K562 (cell line): ENCODE data around the gene AP3M1. TPM values are rescaled to one million over a fixed set of nuclear protein-coding genes. Genes with fewer than 3 reads are reported as not detected.

ENCODE experiments used
- FOXP4 ChIP-seq: sonication (generic); formaldehyde crosslinking; IDR thresholded peaks from 2 replicates; pipeline ENCODE4 v1.8.0; 2022; ENCODE audit warnings: mild to moderate bottlenecking, missing genetic modification reagents, borderline replicate concordance
- KLF1 ChIP-seq: fragments of 450-650 bp; IDR thresholded peaks from 2 replicates; pipeline ENCODE4 v1.6.1; 2016; ENCODE audit warnings: missing genetic modification characterization, missing compliant biosample characterization
- LCOR ChIP-seq: sonication (generic); formaldehyde crosslinking; IDR thresholded peaks from 2 replicates; pipeline ENCODE4 v1.8.0; 2022; ENCODE audit warnings: mild to moderate bottlenecking, missing genetic modification reagents
- NKRF ChIP-seq: fragments of 450-650 bp; IDR thresholded peaks from 2 replicates; pipeline ENCODE4 v1.6.1; 2016; ENCODE audit warnings: borderline replicate concordance
- NR4A1 ChIP-seq, 2 experiments: fragments of 250-450 bp in 1 of 2; fragments of 450-650 bp in 1 of 2; sonication (Bioruptor Pico) in 1 of 2; IDR thresholded peaks; 2 replicates each; pipeline versions ENCODE4 v1.4.0 to v1.6.1; 2016 to 2020; ENCODE audit warnings: mild to moderate bottlenecking in 2 of 2, missing compliant biosample characterization in 1 of 2, missing genetic modification characterization in 1 of 2, moderate library complexity in 1 of 2
- OTX1 ChIP-seq: fragments of 450-650 bp; formaldehyde crosslinking; IDR thresholded peaks from 2 replicates; pipeline ENCODE4 v1.4.0; 2022; ENCODE audit warnings: mild to moderate bottlenecking
- SMARCE1 ChIP-seq: fragments of 450-650 bp; IDR thresholded peaks from 2 replicates; pipeline ENCODE4 v1.7.1; 2016; ENCODE audit warnings: mild to moderate bottlenecking
- ZNF23 ChIP-seq: fragments of 250-450 bp; sonication (Bioruptor Pico); IDR thresholded peaks from 2 replicates; pipeline ENCODE4 v1.4.0; 2020; ENCODE audit warnings: mild to moderate bottlenecking
- ZNF24 ChIP-seq: fragments of 450-650 bp; IDR thresholded peaks from 2 replicates; pipeline ENCODE4 v1.6.1; 2016
- ZNF41 ChIP-seq: fragments of 250-450 bp; sonication (Bioruptor Pico); conservative IDR thresholded peaks from 2 replicates; pipeline ENCODE4 v1.4.0; 2020; ENCODE audit warnings: mild to moderate bottlenecking
- ZZZ3 ChIP-seq: fragments of 450-650 bp; IDR thresholded peaks from 2 replicates; pipeline ENCODE4 v1.6.1; 2016; ENCODE audit warnings: antibody characterized with exemption, mild to moderate bottlenecking, moderate library complexity
- polyA plus RNA-seq, 8 experiments: library from polyadenylated mRNA; depleted of rRNA in 4 of 8; stranded (reverse) in 5 of 8; unstranded in 3 of 8; fragments of >200 nt; fragmentation: Nextera tagmentation in 2 of 8; fragmentation: Illumina TruSeq in 1 of 8; extraction: Ambion mirVana in 2 of 8; extraction: Trizol in 1 of 8; gene quantifications; 2 replicates each; pipeline versions ENCODE4 v1.2.1 to v1.2.3, GENCODE V29; 2011 to 2014; ENCODE audit warnings: inconsistent platforms in 1 of 8, missing spikeins in 1 of 8
- total RNA-seq, 7 experiments: library from RNA; depleted of rRNA in 6 of 7; stranded (reverse); fragments of >200 nt in 6 of 7; fragmentation: Illumina TruSeq in 2 of 7; extraction: Trizol in 2 of 7; gene quantifications; 2 replicates each; pipeline versions ENCODE4 v1.2.1 to v1.2.3, GENCODE V29; 2011 to 2021; ENCODE audit warnings: low replicate concordance in 1 of 7
- TF ChIP-seq, protein P1 (sequence below): sonication (generic); formaldehyde crosslinking; IDR thresholded peaks from 2 replicates; pipeline ENCODE4 v1.9.0; 2022; ENCODE audit warnings: mild to moderate bottlenecking, missing genetic modification reagents
- TF ChIP-seq, protein P2 (sequence below): fragments of 450-650 bp; IDR thresholded peaks from 2 replicates; pipeline ENCODE4 v1.6.1; 2016; ENCODE audit warnings: missing biosample characterization, missing genetic modification characterization
- TF ChIP-seq, protein P3 (sequence below): sonication (generic); formaldehyde crosslinking; IDR thresholded peaks from 2 replicates; pipeline ENCODE4 v1.8.1; 2023; ENCODE audit warnings: mild to moderate bottlenecking, missing genetic modification reagents
- TF ChIP-seq, protein P4 (sequence below): IDR thresholded peaks from 2 replicates; pipeline ENCODE4 v1.6.1; 2016; ENCODE audit warnings: missing genetic modification characterization, missing compliant biosample characterization

The AP3M1 gene
- total and polyA plus RNA-seq, 9 of the 15 experiments (the other 6 are each of a cell fraction or from before 2014, with no cell fraction given), result 44.3 to 135 (median 67.6) TPM

GRCh38 chr10:74150990-74151878 lies 606 bp upstream of the AP3M1 start, which contains the start of gene ADK (continued):
- TF ChIP-seq ZNF23 (CRISPR knock-in tag), result no peak
- 0 out of 2 replicates have a peak, but pooled peaks have one; percentile 7 for TF ChIP-seq ZNF24
- no peak for TF ChIP-seq KLF1 (tag)
- no peak for TF ChIP-seq ZNF41
- TF ChIP-seq OTX1 (CRISPR knock-in tag), result no peak
- no peak for TF ChIP-seq ZZZ3
- TF ChIP-seq FOXP4 (CRISPR knock-in tag), result peak; percentile 96
- TF ChIP-seq NKRF, result peak; percentile 99
- peak; percentile 33; the same call in 1 of the 2 replicates for TF ChIP-seq SMARCE1
- TF ChIP-seq LCOR (CRISPR knock-in tag), result 0 out of 2 replicates have a peak, but pooled peaks have one; percentile 76
- TF ChIP-seq, protein P1, sequence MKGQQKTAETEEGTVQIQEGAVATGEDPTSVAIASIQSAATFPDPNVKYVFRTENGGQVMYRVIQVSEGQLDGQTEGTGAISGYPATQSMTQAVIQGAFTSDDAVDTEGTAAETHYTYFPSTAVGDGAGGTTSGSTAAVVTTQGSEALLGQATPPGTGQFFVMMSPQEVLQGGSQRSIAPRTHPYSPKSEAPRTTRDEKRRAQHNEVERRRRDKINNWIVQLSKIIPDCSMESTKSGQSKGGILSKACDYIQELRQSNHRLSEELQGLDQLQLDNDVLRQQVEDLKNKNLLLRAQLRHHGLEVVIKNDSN (CRISPR knock-in tag), result peak; percentile 92
- TF ChIP-seq, protein P2, sequence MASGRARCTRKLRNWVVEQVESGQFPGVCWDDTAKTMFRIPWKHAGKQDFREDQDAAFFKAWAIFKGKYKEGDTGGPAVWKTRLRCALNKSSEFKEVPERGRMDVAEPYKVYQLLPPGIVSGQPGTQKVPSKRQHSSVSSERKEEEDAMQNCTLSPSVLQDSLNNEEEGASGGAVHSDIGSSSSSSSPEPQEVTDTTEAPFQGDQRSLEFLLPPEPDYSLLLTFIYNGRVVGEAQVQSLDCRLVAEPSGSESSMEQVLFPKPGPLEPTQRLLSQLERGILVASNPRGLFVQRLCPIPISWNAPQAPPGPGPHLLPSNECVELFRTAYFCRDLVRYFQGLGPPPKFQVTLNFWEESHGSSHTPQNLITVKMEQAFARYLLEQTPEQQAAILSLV, result no peak
- 0 out of 2 replicates have a peak, but pooled peaks have one; percentile 36 for TF ChIP-seq NR4A1 (CRISPR knock-in tag; IDR thresholded peaks at IDR 0.05)
- TF ChIP-seq NR4A1 (tag; IDR thresholded peaks at IDR 0.05), result no peak
- TF ChIP-seq, protein P3, sequence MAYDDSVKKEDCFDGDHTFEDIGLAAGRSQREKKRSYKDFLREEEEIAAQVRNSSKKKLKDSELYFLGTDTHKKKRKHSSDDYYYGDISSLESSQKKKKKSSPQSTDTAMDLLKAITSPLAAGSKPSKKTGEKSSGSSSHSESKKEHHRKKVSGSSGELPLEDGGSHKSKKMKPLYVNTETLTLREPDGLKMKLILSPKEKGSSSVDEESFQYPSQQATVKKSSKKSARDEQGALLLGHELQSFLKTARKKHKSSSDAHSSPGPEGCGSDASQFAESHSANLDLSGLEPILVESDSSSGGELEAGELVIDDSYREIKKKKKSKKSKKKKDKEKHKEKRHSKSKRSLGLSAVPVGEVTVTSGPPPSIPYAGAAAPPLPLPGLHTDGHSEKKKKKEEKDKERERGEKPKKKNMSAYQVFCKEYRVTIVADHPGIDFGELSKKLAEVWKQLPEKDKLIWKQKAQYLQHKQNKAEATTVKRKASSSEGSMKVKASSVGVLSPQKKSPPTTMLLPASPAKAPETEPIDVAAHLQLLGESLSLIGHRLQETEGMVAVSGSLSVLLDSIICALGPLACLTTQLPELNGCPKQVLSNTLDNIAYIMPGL (CRISPR knock-in tag), result no peak; the same call in 1 of the 2 replicates
- TF ChIP-seq, protein P4, sequence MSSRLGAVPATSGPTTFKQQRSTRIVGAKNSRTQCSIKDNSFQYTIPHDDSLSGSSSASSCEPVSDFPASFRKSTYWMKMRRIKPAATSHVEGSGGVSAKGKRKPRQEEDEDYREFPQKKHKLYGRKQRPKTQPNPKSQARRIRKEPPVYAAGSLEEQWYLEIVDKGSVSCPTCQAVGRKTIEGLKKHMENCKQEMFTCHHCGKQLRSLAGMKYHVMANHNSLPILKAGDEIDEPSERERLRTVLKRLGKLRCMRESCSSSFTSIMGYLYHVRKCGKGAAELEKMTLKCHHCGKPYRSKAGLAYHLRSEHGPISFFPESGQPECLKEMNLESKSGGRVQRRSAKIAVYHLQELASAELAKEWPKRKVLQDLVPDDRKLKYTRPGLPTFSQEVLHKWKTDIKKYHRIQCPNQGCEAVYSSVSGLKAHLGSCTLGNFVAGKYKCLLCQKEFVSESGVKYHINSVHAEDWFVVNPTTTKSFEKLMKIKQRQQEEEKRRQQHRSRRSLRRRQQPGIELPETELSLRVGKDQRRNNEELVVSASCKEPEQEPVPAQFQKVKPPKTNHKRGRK (tag), result no peak
